Measurements from ENCODE around the gene SLC31A1.
A peak's percentile ranks its signal among the peaks of the same experiment; 100 is the strongest.

Gene SLC31A1

DNA sequence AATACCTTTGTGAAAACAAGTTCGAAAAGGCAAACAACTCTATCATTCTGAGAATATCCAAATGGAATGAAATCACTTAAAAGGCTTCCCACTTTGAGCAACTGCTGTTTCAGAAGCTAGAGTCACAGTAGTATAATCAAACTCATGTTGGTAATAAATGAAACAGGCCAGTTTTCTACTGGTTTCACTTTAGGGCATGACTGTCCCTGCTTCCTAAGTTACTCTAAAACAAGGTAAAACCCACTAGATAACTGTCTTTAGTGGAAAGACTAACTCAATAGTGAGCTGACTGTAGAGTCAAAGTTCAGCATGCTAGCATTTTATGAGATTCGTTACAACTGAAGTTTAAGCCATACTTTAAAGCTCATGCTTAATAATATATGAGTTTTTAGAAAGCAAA, 48.0 kb downstream of the SLC31A1 start:
- TF ChIP-seq, protein P1, sequence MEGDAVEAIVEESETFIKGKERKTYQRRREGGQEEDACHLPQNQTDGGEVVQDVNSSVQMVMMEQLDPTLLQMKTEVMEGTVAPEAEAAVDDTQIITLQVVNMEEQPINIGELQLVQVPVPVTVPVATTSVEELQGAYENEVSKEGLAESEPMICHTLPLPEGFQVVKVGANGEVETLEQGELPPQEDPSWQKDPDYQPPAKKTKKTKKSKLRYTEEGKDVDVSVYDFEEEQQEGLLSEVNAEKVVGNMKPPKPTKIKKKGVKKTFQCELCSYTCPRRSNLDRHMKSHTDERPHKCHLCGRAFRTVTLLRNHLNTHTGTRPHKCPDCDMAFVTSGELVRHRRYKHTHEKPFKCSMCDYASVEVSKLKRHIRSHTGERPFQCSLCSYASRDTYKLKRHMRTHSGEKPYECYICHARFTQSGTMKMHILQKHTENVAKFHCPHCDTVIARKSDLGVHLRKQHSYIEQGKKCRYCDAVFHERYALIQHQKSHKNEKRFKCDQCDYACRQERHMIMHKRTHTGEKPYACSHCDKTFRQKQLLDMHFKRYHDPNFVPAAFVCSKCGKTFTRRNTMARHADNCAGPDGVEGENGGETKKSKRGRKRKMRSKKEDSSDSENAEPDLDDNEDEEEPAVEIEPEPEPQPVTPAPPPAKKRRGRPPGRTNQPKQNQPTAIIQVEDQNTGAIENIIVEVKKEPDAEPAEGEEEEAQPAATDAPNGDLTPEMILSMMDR (IDR thresholded peaks at IDR 0.05; ENCODE audit: low read depth, low read length): no peak
- TF ChIP-seq EZH2phosphoT487 (IDR thresholded peaks at IDR 0.05; ENCODE audit: low read depth): no peak
- Histone ChIP-seq H3K36me3 (replicated peaks; ENCODE audit: low read depth, low read length) (peaks cover 44% of the 10 kb centered on the region), H3K9me3 (ENCODE audit: insufficient read depth, low read length) (no peaks in the 10 kb centered on the region)

DNA sequence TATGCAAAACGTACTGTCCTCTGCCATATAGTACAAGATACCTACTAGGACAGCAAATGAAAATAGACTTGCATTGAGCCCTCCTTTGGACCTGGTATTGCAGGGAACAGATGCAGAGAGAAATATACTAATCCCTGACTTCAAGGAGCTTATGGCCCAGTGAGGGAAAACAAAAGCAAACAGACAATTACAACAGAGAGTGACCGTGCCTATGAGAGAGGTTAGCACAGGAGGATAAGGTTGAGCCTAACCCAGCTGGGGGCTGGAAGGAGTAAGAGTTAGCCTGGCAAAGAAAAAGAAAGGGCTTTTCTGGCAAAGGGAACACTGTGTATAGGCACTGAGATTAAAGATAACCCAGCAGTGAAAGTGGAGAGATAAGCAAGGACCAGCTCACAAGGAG, 48.5 kb downstream of the SLC31A1 start:
- Histone ChIP-seq H3K36me3 (replicated peaks; ENCODE audit: low read depth, low read length) (peaks cover 44% of the 10 kb centered on the region), H3K4me3 (ENCODE audit: low read length) (no peak overlapping the region), H3K9me3 (ENCODE audit: insufficient read depth, low read length) (no peaks in the 10 kb centered on the region), H3K4me2 (ENCODE audit: low read length) (no peak overlapping the region), H3K79me2 (ENCODE audit: low read length) (peaks cover 12% of the 10 kb centered on the region), H3K27ac (ENCODE audit: low read length) (no peak overlapping the region), H3K27me3 (ENCODE audit: low read depth, low read length) (no peaks in the 10 kb centered on the region), H4K20me1 (ENCODE audit: insufficient read depth, low read length) (peaks cover 6% of the 10 kb centered on the region; the same call in 1 of the 2 replicates), H3K4me1 (ENCODE audit: low read length) (peaks cover 6% of the 10 kb centered on the region), H3K9ac (ENCODE audit: low read length) (no peak overlapping the region), H2AFZ (ENCODE audit: low read depth, low read length) (no peak overlapping the region)
- no peak for TF ChIP-seq EZH2phosphoT487 (IDR thresholded peaks at IDR 0.05; ENCODE audit: low read depth)
- TF ChIP-seq, protein P1 (IDR thresholded peaks at IDR 0.05; ENCODE audit: low read depth, low read length): no peak

More for the DNA sequence above, 48.0 kb downstream of the SLC31A1 start:
- H3K79me2 ChIP-seq (ENCODE audit: low read length): peaks cover 7% of the 10 kb centered on the region
- no peak overlapping the region for H3K27ac ChIP-seq (ENCODE audit: low read length)
- H3K9ac ChIP-seq (ENCODE audit: low read length): no peak overlapping the region
- H3K4me2 ChIP-seq (ENCODE audit: low read length): no peak overlapping the region
- no peak overlapping the region for H3K4me3 ChIP-seq (ENCODE audit: low read length)
- H3K4me1 ChIP-seq (ENCODE audit: low read length): peaks cover 6% of the 10 kb centered on the region
- no peak overlapping the region for H2AFZ ChIP-seq (ENCODE audit: low read depth, low read length)
- no peaks in the 10 kb centered on the region for H3K27me3 ChIP-seq (ENCODE audit: low read depth, low read length)
- peaks cover 6% of the 10 kb centered on the region; the same call in 1 of the 2 replicates for H4K20me1 ChIP-seq (ENCODE audit: insufficient read depth, low read length)

DNA sequence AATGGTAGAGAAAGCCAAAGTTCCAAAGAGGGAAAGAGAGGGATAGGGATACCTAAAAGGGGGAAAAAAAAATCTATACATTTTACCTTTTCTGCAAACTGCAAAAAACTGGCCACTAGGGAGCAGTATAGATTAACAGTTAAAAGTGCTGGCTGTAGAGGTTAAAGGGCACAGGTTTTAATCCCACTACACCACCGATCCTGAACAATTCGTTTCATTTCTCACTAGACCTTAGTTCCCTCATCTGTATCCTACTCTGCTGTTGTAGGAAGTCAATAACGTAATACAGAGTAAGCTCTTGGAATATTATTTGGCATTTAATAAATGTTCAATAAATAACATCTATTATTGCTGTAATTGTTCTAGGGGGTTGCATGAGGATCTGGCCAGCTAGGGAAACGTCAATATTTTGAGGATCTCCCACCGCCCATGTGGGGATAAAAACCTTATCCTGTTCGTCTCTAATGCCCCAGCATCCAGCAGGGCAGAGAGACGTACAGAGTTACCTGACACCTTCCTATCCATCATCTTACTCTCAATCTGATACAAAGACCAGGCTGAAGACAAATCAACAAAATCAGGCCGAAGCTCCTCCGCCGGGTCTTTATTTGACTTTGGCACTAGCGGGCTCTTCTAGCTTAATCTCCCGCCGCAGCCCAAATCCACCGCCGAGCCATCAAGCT, 53.3 kb downstream of the SLC31A1 start:
- peak overlapping the region; percentile 80 for H2AFZ ChIP-seq (ENCODE audit: low read depth, low read length)
- H3K27me3 ChIP-seq (ENCODE audit: low read depth, low read length): no peaks in the 10 kb centered on the region
- peaks cover 12% of the 10 kb centered on the region for H3K4me1 ChIP-seq (ENCODE audit: low read length)
- peak overlapping the region; percentile 77 for H3K4me2 ChIP-seq (ENCODE audit: low read length)
- H3K36me3 ChIP-seq (replicated peaks; ENCODE audit: low read depth, low read length): peaks cover 40% of the 10 kb centered on the region
- peak overlapping the region; percentile 65 for H3K27ac ChIP-seq (ENCODE audit: low read length)
- no peak for TF ChIP-seq EZH2phosphoT487 (IDR thresholded peaks at IDR 0.05; ENCODE audit: low read depth)
- TF ChIP-seq, protein P1 (IDR thresholded peaks at IDR 0.05; ENCODE audit: low read depth, low read length): peak; percentile 73
- H3K79me2 ChIP-seq (ENCODE audit: low read length): peaks cover 38% of the 10 kb centered on the region
- H4K20me1 ChIP-seq (ENCODE audit: insufficient read depth, low read length): peaks cover 6% of the 10 kb centered on the region; the same call in 1 of the 2 replicates
- H3K9me3 ChIP-seq (ENCODE audit: insufficient read depth, low read length): no peaks in the 10 kb centered on the region
- peak overlapping the region; percentile 89 for H3K4me3 ChIP-seq (ENCODE audit: low read length)
- H3K9ac ChIP-seq (ENCODE audit: low read length): peak overlapping the region; percentile 93

DNA sequence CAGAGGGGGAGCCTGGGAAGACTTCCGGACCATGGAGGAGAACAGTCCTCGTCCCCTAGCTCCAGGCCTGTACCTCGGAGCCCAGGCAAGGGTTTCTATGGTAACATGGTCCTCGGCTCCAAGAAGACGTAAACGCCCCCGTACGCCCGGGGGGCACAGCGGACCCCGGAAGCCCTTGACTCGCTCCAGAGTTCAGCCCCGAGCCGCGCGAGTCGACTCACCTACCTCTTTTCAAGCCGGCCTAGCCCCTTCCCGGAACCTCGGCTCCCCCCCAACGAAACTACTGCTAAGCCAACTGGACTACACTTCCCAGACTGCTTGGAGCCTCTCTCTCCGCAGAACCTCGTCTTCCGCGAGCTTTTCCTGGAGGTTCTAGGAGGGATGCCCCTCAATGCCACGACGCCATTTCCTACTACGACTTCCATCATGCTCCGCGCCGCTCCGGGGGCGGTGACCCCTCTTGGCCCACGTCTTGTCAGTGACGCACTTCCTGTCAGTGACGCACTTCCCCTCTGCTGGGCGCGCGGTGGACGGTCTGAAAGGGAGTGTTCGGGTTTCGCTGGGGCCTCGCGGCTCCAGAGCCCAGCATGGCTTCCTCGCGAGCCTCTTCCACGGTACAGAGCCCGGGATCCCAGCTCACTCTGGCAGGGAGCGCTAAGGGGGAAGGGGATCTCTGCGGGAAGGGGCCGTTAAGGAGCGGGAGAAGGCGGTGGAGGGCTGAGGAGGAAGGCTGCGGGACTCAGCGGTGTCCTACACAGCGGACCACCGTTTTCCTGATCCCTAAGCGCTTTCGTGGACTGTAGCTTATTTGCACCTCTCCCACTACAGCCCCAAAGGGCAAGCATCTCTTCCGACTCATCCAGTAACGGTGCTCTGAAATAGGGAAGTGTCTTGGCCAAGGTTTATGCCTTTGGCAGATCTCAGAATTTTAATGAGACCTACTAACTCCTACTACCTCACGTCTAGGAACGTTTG, 54.1 kb downstream of the SLC31A1 start, which contains the start of the genes CDC26 and PRPF4:
Gene CDC26, minus strand, starts transcription at position 416 of the 975 bp plus-strand sequence. CDS start 3,065 bp downstream, outside the sequence.
Gene PRPF4, plus strand, starts transcription at position 502 of the 975 bp plus-strand sequence. Its CDS starts 86 bp downstream, at position 588.
- Histone ChIP-seq H2AFZ (ENCODE audit: low read depth, low read length) (peak within 1 kb of the TSS; percentile 80), H3K36me3 (replicated peaks; ENCODE audit: low read depth, low read length) (peaks cover 42% of the 10 kb centered on the region), H3K4me2 (ENCODE audit: low read length) (peak within 1 kb of the TSS; percentile 87), H3K9ac (ENCODE audit: low read length) (peak within 1 kb of the TSS; percentile 93), H3K27ac (ENCODE audit: low read length) (peak within 1 kb of the TSS; percentile 65), H3K4me3 (ENCODE audit: low read length) (peak within 1 kb of the TSS; percentile 89), H3K79me2 (ENCODE audit: low read length) (peaks cover 45% of the 10 kb centered on the region), H3K4me1 (ENCODE audit: low read length) (peaks cover 12% of the 10 kb centered on the region), H3K27me3 (ENCODE audit: low read depth, low read length) (no peaks in the 10 kb centered on the region), H4K20me1 (ENCODE audit: insufficient read depth, low read length) (peaks cover 6% of the 10 kb centered on the region; the same call in 1 of the 2 replicates), H3K9me3 (ENCODE audit: insufficient read depth, low read length) (no peaks in the 10 kb centered on the region)
- TF ChIP-seq, protein P1 (IDR thresholded peaks at IDR 0.05; ENCODE audit: low read depth, low read length): no peak
- TF ChIP-seq EZH2phosphoT487 (IDR thresholded peaks at IDR 0.05; ENCODE audit: low read depth): no peak

Data from OCI-LY3 (cell line).